Jurkat, Clone E6-1 (cell line): ENCODE results near the gene SVIL.
"Not testable (repeated sequence)": the region's sequence is repeated elsewhere in the genome, so short reads cannot be mapped to it uniquely, and the experiment has no call there.

Experiments
- DNase-seq: peaks from one replicate; pipeline ENCODE4 v3.0.0-alpha.2; 2011; ENCODE audit warnings: low read depth, low spot score
- H3K4me3 ChIP-seq: 2 replicates; pipeline ENCODE4 v1.5.1; 2011; ENCODE audit warnings: mild to moderate bottlenecking, low read length, control low read depth, moderate library complexity

SVIL gene

GRCh38 chr10:29511806-29512205 is 123.0 kb downstream of the SVIL start:
- not testable (repeated sequence) for DNase-seq, H3K4me3 ChIP-seq

- DNase-seq, H3K4me3 ChIP-seq: not testable (repeated sequence)
Measured at GRCh38 chr10:29510483-29511157, 124.2 kb downstream of the SVIL start.

DNA sequence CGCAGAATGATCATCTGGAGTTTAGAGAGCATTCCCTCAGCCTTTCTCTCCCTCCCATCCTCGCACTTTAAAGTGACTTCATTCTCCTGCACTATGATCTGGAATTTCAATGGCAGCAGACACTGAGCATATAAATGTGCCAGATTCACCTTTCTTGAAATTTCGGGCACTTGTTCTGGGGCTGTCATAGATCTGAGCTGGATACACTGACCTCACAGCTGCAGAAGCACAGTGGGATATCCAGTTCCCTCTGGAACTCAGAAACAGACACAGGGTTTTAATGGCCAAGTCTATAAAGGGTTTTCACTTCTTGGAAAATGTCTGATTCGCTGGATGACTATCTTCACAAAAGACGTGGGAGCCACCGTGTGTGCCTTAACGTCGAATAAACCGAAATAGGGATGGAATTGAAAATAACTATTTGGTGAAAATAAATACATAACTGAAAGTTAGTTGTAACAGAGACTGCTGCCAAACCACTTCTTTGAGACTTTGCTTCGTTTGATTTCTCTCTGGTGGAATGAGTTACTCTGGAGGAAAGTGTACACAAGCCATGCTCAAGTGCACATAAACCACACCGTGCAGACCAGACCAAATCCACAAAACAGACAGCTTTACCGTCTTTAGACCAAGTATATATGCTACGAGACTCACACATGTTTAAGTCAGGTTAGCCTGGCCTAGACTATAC is 126.1 kb downstream of the SVIL start:
- no peak for DNase-seq

DNA sequence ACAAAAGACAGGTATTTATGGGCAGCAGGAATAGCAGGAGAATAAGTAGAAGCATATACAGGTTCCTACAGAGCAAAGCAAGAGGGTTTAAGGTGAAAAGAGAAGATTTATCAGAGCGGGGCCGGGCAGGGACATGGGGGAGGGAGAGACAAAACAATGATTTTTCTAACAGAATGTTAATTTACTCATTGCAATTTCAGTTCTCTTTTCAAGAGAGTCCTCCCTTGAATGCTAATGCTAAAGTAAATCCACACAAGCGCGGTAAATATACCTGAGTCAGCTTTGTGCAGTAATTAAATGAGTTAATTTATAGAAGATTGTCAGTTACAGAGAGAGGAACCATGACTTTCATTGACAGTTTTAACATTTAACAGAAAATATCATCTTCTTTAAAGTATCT is 127.0 kb downstream of the SVIL start:
- H3K4me3 ChIP-seq, result not testable (repeated sequence)

More for the DNA sequence above, 126.1 kb downstream of the SVIL start:
- no peak overlapping the region for H3K4me3 ChIP-seq

GRCh38 chr10:29506324-29506921 is 128.3 kb downstream of the SVIL start:
- H3K4me3 ChIP-seq, DNase-seq: not testable (repeated sequence)

More for the DNA sequence above, 127.0 kb downstream of the SVIL start:
- not testable (repeated sequence) for DNase-seq

DNA sequence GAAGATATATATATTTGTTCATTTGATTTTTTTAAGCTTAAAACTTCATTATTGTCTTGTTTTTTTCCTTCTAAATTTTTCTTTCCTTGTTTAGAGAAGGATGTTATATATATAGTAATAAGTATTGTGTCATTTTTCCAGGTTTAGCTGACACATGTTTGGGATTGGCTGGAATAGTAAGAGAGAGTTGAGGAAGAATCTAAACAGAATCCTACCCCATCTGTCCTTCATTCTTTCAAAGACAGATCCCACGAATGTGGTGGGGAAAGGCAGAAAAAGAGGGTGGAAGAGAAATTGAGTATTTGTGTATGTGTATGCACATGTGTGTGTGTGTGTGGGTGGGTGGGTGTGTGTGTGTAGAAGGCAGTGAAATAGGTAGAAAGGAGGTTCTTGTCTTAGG is 132.4 kb downstream of the SVIL start:
- no peak for DNase-seq
- no peak overlapping the region for H3K4me3 ChIP-seq

DNA sequence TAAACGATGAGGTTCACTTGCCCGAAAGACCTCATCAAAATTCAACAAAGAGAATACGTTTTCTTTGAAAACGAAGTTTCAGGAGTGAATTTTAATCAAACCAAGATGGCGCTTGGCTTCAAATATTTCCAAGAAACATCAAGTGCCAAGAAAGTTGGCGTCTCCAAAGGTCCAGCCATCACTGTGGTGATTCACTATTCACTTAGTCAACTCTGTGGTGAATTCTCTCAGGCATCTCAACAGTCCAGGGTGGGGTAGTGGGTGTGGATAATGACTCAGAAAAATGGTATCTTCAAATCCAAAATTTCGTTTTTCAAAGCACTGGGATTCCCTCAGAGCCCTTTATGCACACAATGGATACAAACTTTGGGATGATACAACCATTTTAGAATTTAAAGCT is 133.1 kb downstream of the SVIL start:
- no peak overlapping the region for H3K4me3 ChIP-seq
- DNase-seq, result no peak

GRCh38 chr10:29499993-29500537 is 134.7 kb downstream of the SVIL start:
- H3K4me3 ChIP-seq, result no peak overlapping the region
- no peak for DNase-seq

DNA sequence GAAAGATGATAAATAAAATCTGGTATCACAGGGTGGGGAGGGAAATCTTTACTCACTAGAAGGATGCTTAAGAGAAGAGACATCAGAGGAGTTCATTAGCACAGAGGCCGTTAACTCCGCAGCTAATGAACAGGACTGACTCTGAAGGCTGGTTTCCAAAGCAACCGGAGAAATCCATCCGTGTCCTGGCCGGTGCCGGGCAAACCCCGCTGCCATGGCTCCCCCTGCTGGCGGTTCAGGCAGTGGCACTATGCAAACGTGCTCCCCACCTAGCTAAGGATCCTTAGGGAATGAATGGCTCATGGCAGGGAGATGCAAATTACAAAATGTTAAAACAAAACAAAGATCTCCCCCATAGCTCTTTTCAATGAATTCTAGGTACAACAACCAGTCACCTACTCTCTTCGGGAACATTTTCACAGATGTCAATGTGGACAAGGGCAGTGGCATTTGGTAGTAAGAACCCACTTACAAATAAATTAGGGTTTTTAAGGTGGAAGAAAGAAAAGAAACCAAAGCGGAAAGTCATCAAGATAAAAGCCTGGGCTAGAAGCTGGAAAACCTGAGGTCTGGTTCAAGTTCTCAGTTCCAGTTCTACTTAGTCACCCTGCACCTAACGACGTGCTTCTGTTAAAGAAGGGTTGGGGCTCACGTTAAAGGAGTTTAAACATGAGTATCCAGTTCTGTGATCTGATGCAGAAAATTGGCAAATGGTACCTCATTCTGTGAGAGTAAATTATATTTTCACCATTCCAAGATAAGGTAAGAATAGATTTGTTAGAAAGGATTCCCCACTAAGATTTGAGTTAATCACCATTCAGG is 138.2 kb downstream of the SVIL start:
- DNase-seq, result no peak
- H3K4me3 ChIP-seq, result no peak overlapping the region

GRCh38 chr10:29495366-29495765 is 139.4 kb downstream of the SVIL start:
- DNase-seq, result no peak

GRCh38 chr10:29493697-29494096 is 141.1 kb downstream of the SVIL start:
- DNase-seq, result no peak
- H3K4me3 ChIP-seq, result no peak overlapping the region

More at GRCh38 chr10:29495366-29495765, 139.4 kb downstream of the SVIL start:
- H3K4me3 ChIP-seq, result no peak overlapping the region

- no peak overlapping the region for H3K4me3 ChIP-seq
- no peak for DNase-seq
Measured at GRCh38 chr10:29492774-29493173, 142.0 kb downstream of the SVIL start.

- no peak overlapping the region for H3K4me3 ChIP-seq
- DNase-seq, result no peak
Measured at GRCh38 chr10:29491918-29492317, 142.9 kb downstream of the SVIL start.

GRCh38 chr10:29490781-29491280 is 143.9 kb downstream of the SVIL start:
- not testable (repeated sequence) for H3K4me3 ChIP-seq, DNase-seq

DNA sequence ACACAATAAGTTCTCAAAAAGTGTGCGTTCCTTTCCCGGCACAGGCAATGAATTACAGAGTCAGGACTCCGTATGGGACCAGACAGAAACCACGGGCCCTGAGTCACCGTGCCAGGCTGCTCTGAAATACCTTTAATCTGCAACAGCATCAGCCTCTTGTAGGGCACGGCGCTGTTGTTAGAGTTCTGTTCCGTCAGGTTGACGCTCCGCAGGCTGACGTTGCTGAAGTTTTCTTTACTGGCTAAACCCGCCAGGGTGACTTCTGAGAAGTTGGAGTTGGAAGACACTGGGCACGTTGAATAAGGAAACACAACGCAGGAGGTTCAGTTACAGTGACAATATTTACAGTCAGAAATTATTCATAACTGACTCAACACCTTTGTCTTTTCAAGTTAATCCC is 146.3 kb downstream of the SVIL start:
- DNase-seq, H3K4me3 ChIP-seq: not testable (repeated sequence)

DNA sequence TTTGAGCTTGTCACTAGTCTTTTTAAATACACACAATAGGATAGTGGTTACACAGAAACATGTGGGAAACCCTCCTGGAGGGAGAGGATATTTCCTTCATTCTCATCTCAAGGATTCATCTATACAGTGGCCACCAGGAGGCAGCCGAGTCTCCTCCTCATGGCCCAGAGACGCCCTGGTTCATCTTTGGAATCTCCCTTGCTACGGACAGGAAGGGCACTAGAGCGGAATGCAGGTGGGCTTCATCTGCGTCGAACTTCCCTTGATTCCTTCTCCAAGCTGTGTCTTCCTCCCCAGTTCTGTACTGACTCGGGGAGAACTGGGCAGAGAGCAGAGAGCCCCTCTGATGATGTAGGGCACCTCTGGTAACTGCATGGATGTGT is 146.9 kb downstream of the SVIL start:
- not testable (repeated sequence) for H3K4me3 ChIP-seq, DNase-seq

DNA sequence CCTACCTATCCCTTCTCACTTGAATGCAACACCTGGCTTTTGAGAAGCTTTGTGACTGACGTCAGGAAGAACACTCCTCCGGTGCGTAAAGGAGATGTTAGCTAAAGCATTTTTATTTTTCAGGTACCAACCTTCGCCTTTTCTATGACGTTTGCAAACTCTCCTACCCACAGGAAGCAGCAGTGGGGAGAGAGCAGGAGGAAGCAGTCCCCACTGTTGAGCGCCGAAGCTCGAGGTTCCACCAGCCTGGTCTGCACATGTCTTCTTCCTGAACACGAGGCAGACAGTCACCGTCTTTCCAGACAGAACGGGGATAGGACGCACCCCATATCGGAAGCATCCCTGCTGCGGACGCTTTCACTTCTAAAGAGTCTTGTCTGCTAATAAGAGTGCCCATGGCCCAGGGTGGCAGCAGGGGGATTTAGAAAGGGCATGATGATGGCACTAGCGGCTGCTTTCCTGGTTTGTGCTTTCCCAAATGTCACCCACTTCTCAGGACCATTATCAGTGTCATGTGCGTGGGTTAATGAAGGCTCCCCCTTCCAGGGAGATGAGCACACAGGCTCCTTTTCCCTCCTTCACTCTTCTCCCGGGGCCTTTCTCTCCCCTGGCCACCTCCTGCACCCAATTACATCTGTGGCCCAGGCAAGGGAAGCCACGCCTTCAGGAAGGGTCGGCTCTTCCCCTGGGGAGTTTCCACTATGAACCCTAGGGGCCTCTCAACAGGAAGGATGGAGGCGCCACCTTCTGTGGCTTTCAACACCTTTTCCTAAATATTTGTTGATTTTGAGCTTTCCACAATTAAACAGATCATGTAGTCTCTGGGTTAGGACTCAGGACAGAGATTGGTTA is 147.5 kb downstream of the SVIL start:
- DNase-seq, H3K4me3 ChIP-seq: not testable (repeated sequence)

- H3K4me3 ChIP-seq, result no peak overlapping the region
- no peak for DNase-seq
Measured at GRCh38 chr10:29486433-29486832, 148.3 kb downstream of the SVIL start.
